T-cell (primary cell): ENCODE data around the gene GPR25. TPM values are rescaled to one million over a fixed set of nuclear protein-coding genes. Genes with fewer than 3 reads are reported as not detected.

Source experiments
- ATAC-seq, 4 experiments: fragments of 200-7000 bp in 3 of 4; fragments of 150-1000 bp in 1 of 4; cut with Tn5 transposase; replicated peaks in 1 of 4; 1 replicate in 3 of 4; 2 replicates in 1 of 4; pipeline ENCODE4 v1.10.0; 2021; ENCODE audit warnings: moderate library complexity in 3 of 4, mild to moderate bottlenecking in 2 of 4, moderate number of reproducible peaks in 1 of 4
- CTCF ChIA-PET, 2 donors: fragments of 300-600 bp; sonication (Branson Sonifier 250); formaldehyde crosslinking; loops; one replicate each; lab custom pipeline; 2022; ENCODE audit warnings: antibody characterized with exemption in 2 of 2; lab: Charles Lee
- POLR2A ChIA-PET, 2 donors: fragments of 300-600 bp; sonication (Branson Sonifier 250); formaldehyde crosslinking; loops; one replicate each; lab custom pipeline; 2022; ENCODE audit warnings: antibody characterized with exemption in 2 of 2; lab: Charles Lee
- DNase-seq, 35 experiments: peaks; one replicate each; pipeline versions ENCODE4 v3.0.0 to v3.0.0-alpha.2; 2013 to 2023
- H3K27ac ChIP-seq: one replicate; pipeline ENCODE4 v1.5.1; 2013; ENCODE audit warnings: low read length
- H3K27me3 ChIP-seq, 2 experiments: replicated peaks in 1 of 2; 1 replicate in 1 of 2; 2 replicates in 1 of 2; pipeline versions ENCODE4 v1.6.1 to v1.7.0; 2013; ENCODE audit warnings: low read length in 1 of 2, mixed read lengths in 1 of 2; ENCODE audit not compliant: control insufficient read depth in 2 of 2, insufficient read depth in 2 of 2; ENCODE audit errors: extremely low read depth in 1 of 2
- H3K36me3 ChIP-seq, 2 donors: 1 replicate in 1 of 2; 2 replicates in 1 of 2; pipeline versions ENCODE4 v1.6.1 to v1.7.0; 2013; ENCODE audit warnings: low read length in 1 of 2; ENCODE audit not compliant: control insufficient read depth in 2 of 2, insufficient read depth in 1 of 2; ENCODE audit errors: extremely low read depth in 1 of 2
- H3K4me1 ChIP-seq, 2 experiments: 1 replicate in 1 of 2; 2 replicates in 1 of 2; pipeline versions ENCODE4 v1.6.1 to v1.7.0; 2013; ENCODE audit warnings: low read length in 2 of 2, mixed read lengths in 1 of 2; ENCODE audit not compliant: insufficient read depth in 2 of 2, control insufficient read depth in 1 of 2; ENCODE audit errors: extremely low read depth in 1 of 2
- H3K4me3 ChIP-seq, 2 donors: 1 replicate in 1 of 2; 2 replicates in 1 of 2; pipeline versions ENCODE4 v1.5.1 to v1.7.0; 2013; ENCODE audit warnings: mild to moderate bottlenecking in 2 of 2, low read length in 1 of 2, moderate library complexity in 1 of 2; ENCODE audit not compliant: control insufficient read depth in 1 of 2; ENCODE audit errors: extremely low read depth in 1 of 2
- H3K9me3 ChIP-seq: 2 replicates; pipeline ENCODE4 v1.7.0; 2013
- H3K27ac Mint-ChIP-seq, 2 donors: one replicate each; pipeline ENCODE4 v1.8.0; 2020 to 2021; ENCODE audit warnings: mild to moderate bottlenecking in 2 of 2, mixed read lengths in 2 of 2
- H3K27me3 Mint-ChIP-seq, 2 donors: one replicate each; pipeline ENCODE4 v1.8.0; 2021 to 2022; ENCODE audit warnings: mixed read lengths in 2 of 2
- H3K36me3 Mint-ChIP-seq: one replicate; pipeline ENCODE4 v1.8.0; 2021; ENCODE audit warnings: mixed read lengths
- H3K4me1 Mint-ChIP-seq, 3 donors: one replicate each; pipeline ENCODE4 v1.8.0; 2020 to 2022; ENCODE audit warnings: mixed read lengths in 3 of 3, mild to moderate bottlenecking in 1 of 3
- H3K4me3 Mint-ChIP-seq, 3 donors: one replicate each; pipeline ENCODE4 v1.8.0; 2020 to 2022; ENCODE audit warnings: mild to moderate bottlenecking in 3 of 3, mixed read lengths in 3 of 3, moderate library complexity in 3 of 3
- H3K9me3 Mint-ChIP-seq, 3 donors: one replicate each; pipeline ENCODE4 v1.8.0; 2020 to 2022; ENCODE audit warnings: mixed read lengths in 3 of 3
- WGBS: methylation state at CpG from one replicate; pipeline ENCODE4 v1.1.5; 2013; ENCODE audit warnings: missing lambda C conversion rate; ENCODE audit not compliant: insufficient coverage; 5-methylcytosine and 5-hydroxymethylcytosine counted together
- total RNA-seq, 35 experiments: library from RNA in 6 of 35; stranded (reverse) in 6 of 35; fragments of 120-200 nt in 1 of 35; gene quantifications; one replicate each; pipeline versions ENCODE4 v1.2.1 to v1.2.4 and lab custom pipeline; 2013 to 2026

The GPR25 gene
- total RNA-seq, 5 donors from 2014 or later (not counting 1 experiment from before 2014, with no cell fraction given): 1.2 to 6.7 (median 1.8) TPM

DNA sequence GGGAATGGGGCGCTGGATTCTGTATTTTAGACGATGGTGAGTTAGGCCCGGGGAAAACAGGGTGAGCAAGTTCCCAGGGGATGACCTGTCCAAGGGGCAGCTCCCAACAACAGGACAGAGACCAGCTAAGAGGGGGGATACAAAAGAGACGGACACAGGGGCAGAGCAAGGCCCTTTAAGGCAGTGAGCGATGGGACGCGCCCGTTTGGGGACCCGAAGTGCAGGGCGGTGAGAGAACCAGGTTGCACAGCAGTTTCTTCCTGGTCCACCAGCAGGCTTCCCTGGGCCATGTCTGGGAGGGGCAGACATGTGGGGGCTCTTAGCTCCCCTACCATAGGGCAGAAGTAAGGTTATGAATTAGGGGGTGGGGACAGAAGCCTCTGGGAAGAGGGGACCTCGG, 43.9 kb downstream of the GPR25 start:
- H3K9me3 Mint-ChIP-seq: no peaks in the 10 kb centered on the region
- peaks cover 0 to 9% of the 10 kb centered on the region in 2 experiments for H3K27me3 ChIP-seq
- no peak overlapping the region for H3K4me3 ChIP-seq
- ChIA-PET POLR2A (no interaction called here), CTCF (no interaction called here)
- H3K27ac ChIP-seq: no peak overlapping the region
- H3K36me3 Mint-ChIP-seq: no peaks in the 10 kb centered on the region
- no peak for ATAC-seq
- DNase-seq: no peak
- H3K4me3 Mint-ChIP-seq: no peak overlapping the region
- no peaks in the 10 kb centered on the region for H3K27me3 Mint-ChIP-seq
- H3K4me1 Mint-ChIP-seq: no peaks in the 10 kb centered on the region
- no peaks in the 10 kb centered on the region for H3K36me3 ChIP-seq
- WGBS: 85% methylated on average over 4 of the region's 11 CpGs
- no peaks in the 10 kb centered on the region for H3K4me1 ChIP-seq
- no peak overlapping the region for H3K27ac Mint-ChIP-seq
- no peaks in the 10 kb centered on the region for H3K9me3 ChIP-seq

DNA sequence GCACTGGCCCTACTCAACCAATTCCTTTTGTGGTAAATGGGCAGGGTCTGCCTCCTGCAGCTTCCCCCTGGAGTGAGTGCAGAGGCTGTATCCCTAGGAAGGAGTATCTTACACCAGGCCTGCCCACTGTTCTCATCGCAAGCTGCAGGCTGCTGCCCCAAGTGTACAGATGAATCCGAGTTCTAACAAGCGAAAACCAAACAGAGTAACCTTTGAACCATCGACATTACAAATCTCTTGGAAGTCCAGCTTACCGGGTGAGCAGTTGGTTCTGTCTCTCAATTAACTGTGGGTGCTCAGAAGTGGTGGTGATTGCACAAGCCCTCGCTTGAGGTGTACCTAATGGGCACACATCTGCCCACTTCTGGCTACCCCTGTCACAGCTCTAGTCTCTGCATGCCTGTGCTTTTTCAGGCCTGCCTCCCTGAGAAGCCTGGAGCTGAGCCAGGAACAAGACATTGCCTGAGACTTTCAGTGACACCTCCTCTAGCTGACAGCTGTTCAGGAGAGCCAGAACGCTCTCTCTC, 44.6 kb downstream of the GPR25 start:
- no peak for DNase-seq
- H3K27ac Mint-ChIP-seq: no peak overlapping the region
- H3K27ac ChIP-seq: no peak overlapping the region
- no peaks in the 10 kb centered on the region for H3K4me1 ChIP-seq
- WGBS: 100% methylated on average over 4 of the region's 7 CpGs
- no peak overlapping the region for H3K4me3 Mint-ChIP-seq
- H3K36me3 Mint-ChIP-seq: no peaks in the 10 kb centered on the region
- H3K9me3 Mint-ChIP-seq: no peaks in the 10 kb centered on the region
- no peaks in the 10 kb centered on the region for H3K9me3 ChIP-seq
- no peaks in the 10 kb centered on the region for H3K4me1 Mint-ChIP-seq
- CTCF ChIA-PET: interaction anchor here in 1 of 2 donors (0.7 kb wide), 1 partner anchor 51 kb away, joined by 6 read pairs; no protein-coding TSS in a partner anchor
- H3K36me3 ChIP-seq: no peaks in the 10 kb centered on the region
- no peaks in the 10 kb centered on the region for H3K27me3 Mint-ChIP-seq
- POLR2A ChIA-PET: no interaction called here
- H3K4me3 ChIP-seq: no peak overlapping the region
- H3K27me3 ChIP-seq: peaks cover 0 to 9% of the 10 kb centered on the region in 2 experiments
- no peak for ATAC-seq

DNA sequence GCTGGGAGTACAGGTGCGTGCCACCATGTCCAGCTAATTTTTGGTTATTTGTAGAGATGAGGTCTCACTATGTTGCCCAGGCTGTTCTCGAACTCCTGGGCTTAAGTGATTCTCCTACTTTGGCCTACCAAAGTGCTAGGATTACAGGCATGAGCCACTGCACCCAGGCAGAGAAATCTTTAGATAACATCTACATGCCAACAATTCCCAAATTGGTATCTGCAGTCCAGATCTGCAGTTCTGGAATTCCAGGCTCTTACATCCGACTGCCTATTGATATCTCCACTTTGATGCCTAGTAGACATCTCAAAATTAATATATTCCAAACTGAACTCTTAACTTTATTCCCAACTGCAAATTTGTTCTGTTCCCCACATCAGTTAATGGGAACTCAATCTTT, 45.2 kb downstream of the GPR25 start:
- Histone ChIP-seq H3K4me1 (no peaks in the 10 kb centered on the region), H3K9me3 (no peaks in the 10 kb centered on the region), H3K36me3 (no peaks in the 10 kb centered on the region), H3K4me3 (no peak overlapping the region), H3K27me3 (peaks cover 0 to 4% of the 10 kb centered on the region in 2 experiments), H3K27ac (no peak overlapping the region)
- no peaks in the 10 kb centered on the region for H3K27me3 Mint-ChIP-seq
- WGBS: 95% methylated on average over 2 of the region's 3 CpGs
- H3K4me1 Mint-ChIP-seq: no peaks in the 10 kb centered on the region
- ChIA-PET POLR2A (no interaction called here), CTCF (no interaction called here)
- DNase-seq (no peak), ATAC-seq (no peak)
- no peaks in the 10 kb centered on the region for H3K9me3 Mint-ChIP-seq
- no peak overlapping the region for H3K4me3 Mint-ChIP-seq
- no peaks in the 10 kb centered on the region for H3K36me3 Mint-ChIP-seq
- H3K27ac Mint-ChIP-seq: no peak overlapping the region

DNA sequence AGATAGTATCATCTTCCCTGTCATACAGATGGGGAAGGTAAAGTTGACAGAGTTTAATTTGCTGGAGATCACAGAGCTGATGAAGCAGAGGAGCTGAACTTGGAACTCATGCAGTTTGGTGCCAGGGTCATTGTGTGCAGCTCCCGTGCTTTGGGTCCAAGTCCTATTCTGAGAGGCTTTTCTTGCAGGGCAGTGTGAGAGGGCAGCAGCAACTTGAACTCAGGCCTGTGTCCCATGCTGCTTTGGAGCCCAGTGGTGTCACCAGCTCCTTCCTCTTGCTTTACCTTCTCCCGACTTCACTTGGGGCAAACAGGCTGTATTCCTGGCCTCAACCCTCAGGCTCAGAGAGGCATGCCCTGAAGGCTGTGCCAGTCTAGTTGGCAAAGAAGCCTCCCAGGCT, 46.6 kb downstream of the GPR25 start:
- Histone ChIP-seq H3K27me3 (peaks cover 0 to 4% of the 10 kb centered on the region in 2 experiments), H3K27ac (no peak overlapping the region), H3K4me3 (no peak overlapping the region), H3K9me3 (no peaks in the 10 kb centered on the region), H3K4me1 (no peaks in the 10 kb centered on the region), H3K36me3 (no peaks in the 10 kb centered on the region)
- Mint-ChIP-seq H3K9me3 (no peaks in the 10 kb centered on the region), H3K27me3 (no peaks in the 10 kb centered on the region), H3K4me3 (no peak overlapping the region), H3K36me3 (no peaks in the 10 kb centered on the region), H3K4me1 (no peaks in the 10 kb centered on the region), H3K27ac (no peak overlapping the region)
- DNase-seq (no peak), ATAC-seq (no peak)
- WGBS: 100% methylated on average over 2 of the region's 2 CpGs
- CTCF ChIA-PET: interaction anchor here in 1 of 2 donors (0.6 kb wide), 1 partner anchor 190 kb away, joined by 3 read pairs; no protein-coding TSS in a partner anchor
- POLR2A ChIA-PET: interaction anchor here in 1 of 2 donors (0.6 kb wide), 1 partner anchor 92 kb away, joined by 3 read pairs; no protein-coding TSS in a partner anchor

DNA sequence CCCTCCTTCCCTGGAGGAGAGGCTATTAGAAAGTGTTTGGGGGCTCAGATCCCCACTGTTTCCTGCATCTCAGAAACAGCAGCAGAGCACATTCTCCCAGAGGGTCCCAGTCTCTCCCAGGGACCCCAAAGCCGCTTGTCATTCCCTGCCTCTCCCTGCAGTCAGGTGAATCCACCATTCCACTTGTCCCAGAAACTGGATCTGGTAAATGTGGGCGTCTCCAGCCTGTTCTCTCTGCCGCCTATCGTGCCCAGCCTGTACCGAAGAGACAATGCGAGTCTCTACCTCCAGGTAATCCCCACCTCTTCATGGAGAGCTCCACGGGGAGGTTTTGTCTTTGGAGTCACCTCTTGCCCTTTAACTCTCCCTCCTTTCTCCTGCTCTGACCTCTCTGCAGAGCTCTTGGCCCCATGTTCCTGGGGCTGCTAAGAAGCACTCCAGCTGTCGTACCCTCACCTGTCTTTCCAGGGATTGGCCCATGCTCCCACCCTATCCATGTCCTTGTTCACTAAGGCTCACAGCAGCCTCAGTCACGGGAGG, 48.9 kb downstream of the GPR25 start:
- CTCF ChIA-PET: no interaction called here
- Histone ChIP-seq H3K27me3 (peaks cover 0 to 4% of the 10 kb centered on the region in 2 experiments), H3K4me1 (no peaks in the 10 kb centered on the region), H3K36me3 (no peaks in the 10 kb centered on the region), H3K4me3 (no peak overlapping the region), H3K27ac (no peak overlapping the region), H3K9me3 (no peaks in the 10 kb centered on the region)
- Mint-ChIP-seq H3K9me3 (no peaks in the 10 kb centered on the region), H3K27me3 (peaks cover 0 to 2% of the 10 kb centered on the region in 2 donors), H3K4me1 (peaks cover 0 to 3% (median 3%) of the 10 kb centered on the region in 3 donors), H3K36me3 (no peaks in the 10 kb centered on the region), H3K27ac (no peak overlapping the region), H3K4me3 (no peak overlapping the region)
- POLR2A ChIA-PET: no interaction called here
- ATAC-seq (no peak), DNase-seq (no peak)
- WGBS: 89% methylated on average over 7 of the region's 9 CpGs

DNA sequence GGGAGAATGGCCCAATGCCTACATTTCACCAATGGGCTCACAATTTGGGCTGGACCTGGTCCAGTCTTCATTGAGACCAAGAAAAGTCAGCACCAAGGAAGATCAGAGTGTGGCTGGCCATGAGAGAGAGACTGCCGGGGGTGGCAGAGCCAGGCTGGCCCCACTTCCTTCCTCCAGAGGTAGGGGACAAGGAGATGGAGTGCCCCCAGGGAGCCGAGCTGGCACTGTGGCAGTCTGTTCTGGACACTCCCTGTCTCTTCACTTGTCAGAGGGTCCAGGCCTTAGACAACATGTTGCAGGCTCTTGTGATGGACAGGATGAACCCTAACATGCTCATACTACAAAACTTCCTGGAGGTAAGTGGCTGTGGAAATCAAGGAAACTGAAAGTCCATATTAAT, 49.6 kb downstream of the GPR25 start:
- Histone ChIP-seq H3K4me3 (no peak overlapping the region), H3K36me3 (no peaks in the 10 kb centered on the region), H3K9me3 (no peaks in the 10 kb centered on the region), H3K27me3 (peaks cover 0 to 4% of the 10 kb centered on the region in 2 experiments), H3K4me1 (no peaks in the 10 kb centered on the region), H3K27ac (no peak overlapping the region)
- Mint-ChIP-seq H3K4me1 (peaks cover 0 to 3% (median 3%) of the 10 kb centered on the region in 3 donors), H3K27ac (no peak overlapping the region), H3K9me3 (no peaks in the 10 kb centered on the region), H3K36me3 (no peaks in the 10 kb centered on the region), H3K4me3 (no peak overlapping the region), H3K27me3 (peaks cover 0 to 2% of the 10 kb centered on the region in 2 donors)
- ATAC-seq: no peak
- 71% methylated on average over 1 of the region's 2 CpGs for WGBS
- ChIA-PET CTCF (no interaction called here), POLR2A (no interaction called here)
- DNase-seq: no peak
